HEK293 (cell line): ENCODE data around the gene RCL1.

Source experiments
- PRDM1 ChIP-seq: fragments of 450-650 bp; formaldehyde crosslinking; IDR thresholded peaks from 2 replicates; pipeline ENCODE4; 2016; ENCODE audit warnings: missing biosample characterization, missing genetic modification characterization
- ZNF146 ChIP-seq: fragments of 450-650 bp; formaldehyde crosslinking; IDR thresholded peaks from 2 replicates; pipeline ENCODE4 v1.5.1; 2016; ENCODE audit warnings: missing biosample characterization, missing genetic modification characterization
- ZNF221 ChIP-seq: fragments of 450-650 bp; formaldehyde crosslinking; IDR thresholded peaks from 2 replicates; pipeline ENCODE4 v1.5.1; 2017; ENCODE audit warnings: missing biosample characterization, missing genetic modification characterization, borderline replicate concordance
- TF ChIP-seq, protein P1 (sequence below): fragments of 450-650 bp; formaldehyde crosslinking; IDR thresholded peaks from 2 replicates; pipeline ENCODE4 v1.5.1; 2016; ENCODE audit warnings: missing biosample characterization, missing genetic modification characterization
- TF ChIP-seq, protein P2 (sequence below): fragments of 450-650 bp; formaldehyde crosslinking; IDR thresholded peaks from 2 replicates; pipeline ENCODE4 v1.5.1; 2016; ENCODE audit warnings: missing biosample characterization, missing genetic modification characterization
- TF ChIP-seq, protein P3 (sequence below): fragments of 450-650 bp; formaldehyde crosslinking; IDR thresholded peaks from 2 replicates; pipeline ENCODE4 v1.5.1; 2016; ENCODE audit warnings: missing biosample characterization, missing genetic modification characterization
- TF ChIP-seq, protein P4 (sequence below): fragments of 450-650 bp; formaldehyde crosslinking; IDR thresholded peaks from 2 replicates; pipeline ENCODE4 v1.5.1; 2016; ENCODE audit warnings: missing biosample characterization, missing genetic modification characterization, low read depth

DNA sequence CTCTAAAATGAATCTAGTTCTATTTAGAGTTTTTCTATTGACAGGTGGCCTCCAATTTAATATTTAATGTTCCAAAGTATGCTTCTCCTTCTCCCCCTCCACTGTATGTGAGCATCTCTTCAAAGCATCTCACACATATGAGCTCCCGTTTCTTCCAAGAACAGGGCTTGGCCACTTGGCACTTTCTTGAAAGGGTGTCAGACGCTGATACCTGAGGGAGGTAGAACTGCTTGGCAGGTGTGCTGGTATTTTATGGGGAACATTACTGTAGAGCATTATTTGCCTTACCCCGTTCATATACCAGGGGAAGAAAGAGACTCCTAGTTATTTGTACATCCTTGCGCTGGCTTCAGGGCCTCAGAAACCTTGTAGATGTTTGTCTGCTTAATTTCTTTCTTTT is 1.9 kb downstream of the RCL1 start:
- TF ChIP-seq, protein P1, sequence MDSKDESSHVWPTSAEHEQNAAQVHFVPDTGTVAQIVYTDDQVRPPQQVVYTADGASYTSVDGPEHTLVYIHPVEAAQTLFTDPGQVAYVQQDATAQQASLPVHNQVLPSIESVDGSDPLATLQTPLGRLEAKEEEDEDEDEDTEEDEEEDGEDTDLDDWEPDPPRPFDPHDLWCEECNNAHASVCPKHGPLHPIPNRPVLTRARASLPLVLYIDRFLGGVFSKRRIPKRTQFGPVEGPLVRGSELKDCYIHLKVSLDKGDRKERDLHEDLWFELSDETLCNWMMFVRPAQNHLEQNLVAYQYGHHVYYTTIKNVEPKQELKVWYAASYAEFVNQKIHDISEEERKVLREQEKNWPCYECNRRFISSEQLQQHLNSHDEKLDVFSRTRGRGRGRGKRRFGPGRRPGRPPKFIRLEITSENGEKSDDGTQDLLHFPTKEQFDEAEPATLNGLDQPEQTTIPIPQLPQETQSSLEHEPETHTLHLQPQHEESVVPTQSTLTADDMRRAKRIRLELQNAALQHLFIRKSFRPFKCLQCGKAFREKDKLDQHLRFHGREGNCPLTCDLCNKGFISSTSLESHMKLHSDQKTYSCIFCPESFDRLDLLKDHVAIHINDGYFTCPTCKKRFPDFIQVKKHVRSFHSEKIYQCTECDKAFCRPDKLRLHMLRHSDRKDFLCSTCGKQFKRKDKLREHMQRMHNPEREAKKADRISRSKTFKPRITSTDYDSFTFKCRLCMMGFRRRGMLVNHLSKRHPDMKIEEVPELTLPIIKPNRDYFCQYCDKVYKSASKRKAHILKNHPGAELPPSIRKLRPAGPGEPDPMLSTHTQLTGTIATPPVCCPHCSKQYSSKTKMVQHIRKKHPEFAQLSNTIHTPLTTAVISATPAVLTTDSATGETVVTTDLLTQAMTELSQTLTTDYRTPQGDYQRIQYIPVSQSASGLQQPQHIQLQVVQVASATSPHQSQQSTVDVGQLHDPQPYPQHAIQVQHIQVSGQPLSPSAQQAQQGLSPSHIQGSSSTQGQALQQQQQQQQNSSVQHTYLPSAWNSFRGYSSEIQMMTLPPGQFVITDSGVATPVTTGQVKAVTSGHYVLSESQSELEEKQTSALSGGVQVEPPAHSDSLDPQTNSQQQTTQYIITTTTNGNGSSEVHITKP (tag by site-specific recombination) = no peak
- TF ChIP-seq, protein P2, sequence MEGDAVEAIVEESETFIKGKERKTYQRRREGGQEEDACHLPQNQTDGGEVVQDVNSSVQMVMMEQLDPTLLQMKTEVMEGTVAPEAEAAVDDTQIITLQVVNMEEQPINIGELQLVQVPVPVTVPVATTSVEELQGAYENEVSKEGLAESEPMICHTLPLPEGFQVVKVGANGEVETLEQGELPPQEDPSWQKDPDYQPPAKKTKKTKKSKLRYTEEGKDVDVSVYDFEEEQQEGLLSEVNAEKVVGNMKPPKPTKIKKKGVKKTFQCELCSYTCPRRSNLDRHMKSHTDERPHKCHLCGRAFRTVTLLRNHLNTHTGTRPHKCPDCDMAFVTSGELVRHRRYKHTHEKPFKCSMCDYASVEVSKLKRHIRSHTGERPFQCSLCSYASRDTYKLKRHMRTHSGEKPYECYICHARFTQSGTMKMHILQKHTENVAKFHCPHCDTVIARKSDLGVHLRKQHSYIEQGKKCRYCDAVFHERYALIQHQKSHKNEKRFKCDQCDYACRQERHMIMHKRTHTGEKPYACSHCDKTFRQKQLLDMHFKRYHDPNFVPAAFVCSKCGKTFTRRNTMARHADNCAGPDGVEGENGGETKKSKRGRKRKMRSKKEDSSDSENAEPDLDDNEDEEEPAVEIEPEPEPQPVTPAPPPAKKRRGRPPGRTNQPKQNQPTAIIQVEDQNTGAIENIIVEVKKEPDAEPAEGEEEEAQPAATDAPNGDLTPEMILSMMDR (tag by site-specific recombination) = no peak
- TF ChIP-seq, protein P3, sequence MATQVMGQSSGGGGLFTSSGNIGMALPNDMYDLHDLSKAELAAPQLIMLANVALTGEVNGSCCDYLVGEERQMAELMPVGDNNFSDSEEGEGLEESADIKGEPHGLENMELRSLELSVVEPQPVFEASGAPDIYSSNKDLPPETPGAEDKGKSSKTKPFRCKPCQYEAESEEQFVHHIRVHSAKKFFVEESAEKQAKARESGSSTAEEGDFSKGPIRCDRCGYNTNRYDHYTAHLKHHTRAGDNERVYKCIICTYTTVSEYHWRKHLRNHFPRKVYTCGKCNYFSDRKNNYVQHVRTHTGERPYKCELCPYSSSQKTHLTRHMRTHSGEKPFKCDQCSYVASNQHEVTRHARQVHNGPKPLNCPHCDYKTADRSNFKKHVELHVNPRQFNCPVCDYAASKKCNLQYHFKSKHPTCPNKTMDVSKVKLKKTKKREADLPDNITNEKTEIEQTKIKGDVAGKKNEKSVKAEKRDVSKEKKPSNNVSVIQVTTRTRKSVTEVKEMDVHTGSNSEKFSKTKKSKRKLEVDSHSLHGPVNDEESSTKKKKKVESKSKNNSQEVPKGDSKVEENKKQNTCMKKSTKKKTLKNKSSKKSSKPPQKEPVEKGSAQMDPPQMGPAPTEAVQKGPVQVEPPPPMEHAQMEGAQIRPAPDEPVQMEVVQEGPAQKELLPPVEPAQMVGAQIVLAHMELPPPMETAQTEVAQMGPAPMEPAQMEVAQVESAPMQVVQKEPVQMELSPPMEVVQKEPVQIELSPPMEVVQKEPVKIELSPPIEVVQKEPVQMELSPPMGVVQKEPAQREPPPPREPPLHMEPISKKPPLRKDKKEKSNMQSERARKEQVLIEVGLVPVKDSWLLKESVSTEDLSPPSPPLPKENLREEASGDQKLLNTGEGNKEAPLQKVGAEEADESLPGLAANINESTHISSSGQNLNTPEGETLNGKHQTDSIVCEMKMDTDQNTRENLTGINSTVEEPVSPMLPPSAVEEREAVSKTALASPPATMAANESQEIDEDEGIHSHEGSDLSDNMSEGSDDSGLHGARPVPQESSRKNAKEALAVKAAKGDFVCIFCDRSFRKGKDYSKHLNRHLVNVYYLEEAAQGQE (tag by site-specific recombination) = no peak
- TF ChIP-seq ZNF146 (tag by site-specific recombination) (no peak), ZNF221 (tag by site-specific recombination) (no peak), PRDM1 (no peak)
- TF ChIP-seq, protein P4, sequence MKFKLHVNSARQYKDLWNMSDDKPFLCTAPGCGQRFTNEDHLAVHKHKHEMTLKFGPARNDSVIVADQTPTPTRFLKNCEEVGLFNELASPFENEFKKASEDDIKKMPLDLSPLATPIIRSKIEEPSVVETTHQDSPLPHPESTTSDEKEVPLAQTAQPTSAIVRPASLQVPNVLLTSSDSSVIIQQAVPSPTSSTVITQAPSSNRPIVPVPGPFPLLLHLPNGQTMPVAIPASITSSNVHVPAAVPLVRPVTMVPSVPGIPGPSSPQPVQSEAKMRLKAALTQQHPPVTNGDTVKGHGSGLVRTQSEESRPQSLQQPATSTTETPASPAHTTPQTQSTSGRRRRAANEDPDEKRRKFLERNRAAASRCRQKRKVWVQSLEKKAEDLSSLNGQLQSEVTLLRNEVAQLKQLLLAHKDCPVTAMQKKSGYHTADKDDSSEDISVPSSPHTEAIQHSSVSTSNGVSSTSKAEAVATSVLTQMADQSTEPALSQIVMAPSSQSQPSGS (tag by site-specific recombination) = no peak
